ENCODE data around the gene RRBP1. TPM values are rescaled to one million over a fixed set of nuclear protein-coding genes. Genes with fewer than 3 reads are reported as not detected.

RRBP1 gene
- polyA plus RNA-seq, 1 donor = 175 TPM

DNA sequence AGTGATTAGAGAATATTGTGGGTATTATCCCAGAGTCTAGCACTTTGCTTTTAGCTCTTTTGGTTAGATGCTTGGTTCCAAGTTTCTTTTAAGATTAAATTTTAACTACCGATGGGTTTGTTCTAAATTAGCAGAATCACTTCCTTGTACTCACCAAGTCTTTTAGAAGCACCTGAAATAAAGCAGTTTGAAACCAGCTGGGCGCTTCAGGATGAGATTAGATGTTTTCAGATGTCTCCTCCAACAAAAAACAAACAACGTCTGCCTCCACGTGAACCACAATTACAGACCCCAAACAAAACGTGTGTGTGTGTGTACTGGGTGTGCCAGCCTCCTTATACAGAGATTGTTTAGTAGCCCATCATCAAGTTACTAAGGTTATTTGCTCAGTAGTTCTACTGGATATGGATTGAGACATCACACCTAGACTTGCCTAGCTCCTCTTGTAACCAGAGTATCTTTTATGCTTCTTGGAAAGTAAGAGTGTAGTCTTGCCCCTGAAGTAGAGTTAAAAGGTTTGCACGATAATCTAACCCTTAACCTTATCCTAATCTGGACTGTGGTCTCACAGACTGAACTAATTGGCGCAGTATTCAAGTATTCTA, 109.9 kb downstream of the RRBP1 start:
- H3K27me3 ChIP-seq (ENCODE audit: control insufficient read depth, insufficient read depth, low read length) = no peaks in the 10 kb centered on the region
- peaks cover 3% of the 10 kb centered on the region for H3K36me3 ChIP-seq (ENCODE audit: control insufficient read depth, insufficient read depth, low read length)
- H3K4me3 ChIP-seq (ENCODE audit: low read length) = no peak overlapping the region
- H3K27ac ChIP-seq (ENCODE audit: low read length) = peak overlapping the region; percentile 96
- peaks cover 15% of the 10 kb centered on the region for H3K4me1 ChIP-seq (ENCODE audit: control insufficient read depth, insufficient read depth, low read length)
- DNase-seq = peak in 1 of 2 donors; percentile 28
- 40% methylated on average over 1 of the region's 7 CpGs for WGBS (ENCODE audit: insufficient coverage, low lambda C conversion rate)
- no peaks in the 10 kb centered on the region for H3K9me3 ChIP-seq (ENCODE audit: control insufficient read depth, low read depth, low read length)

DNA sequence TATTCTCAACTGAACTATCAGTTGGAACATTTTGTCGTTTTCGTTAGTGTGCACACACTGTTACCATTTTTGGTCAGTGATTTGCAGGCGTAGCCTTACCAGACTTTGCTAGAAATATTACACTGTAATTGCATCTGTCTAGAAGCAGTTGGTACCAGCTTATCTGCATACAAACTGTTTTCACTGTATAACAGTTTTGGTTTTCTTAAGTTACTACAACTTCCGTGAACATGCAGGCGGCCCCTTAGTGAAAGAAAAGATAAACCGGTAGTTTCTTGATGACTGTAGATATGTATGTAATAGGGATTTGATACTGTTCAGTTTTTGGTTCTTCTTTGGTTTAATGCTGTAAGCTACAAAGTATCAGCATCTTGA, 110.9 kb downstream of the RRBP1 start:
- Histone ChIP-seq H3K27me3 (ENCODE audit: control insufficient read depth, insufficient read depth, low read length) (no peaks in the 10 kb centered on the region), H3K4me1 (ENCODE audit: control insufficient read depth, insufficient read depth, low read length) (peaks cover 15% of the 10 kb centered on the region), H3K36me3 (ENCODE audit: control insufficient read depth, insufficient read depth, low read length) (peaks cover 3% of the 10 kb centered on the region), H3K27ac (ENCODE audit: low read length) (peak overlapping the region; percentile 96), H3K4me3 (ENCODE audit: low read length) (peak overlapping the region; percentile 78), H3K9me3 (ENCODE audit: control insufficient read depth, low read depth, low read length) (no peaks in the 10 kb centered on the region)
- 0% methylated on average over 1 of the region's 6 CpGs for WGBS (ENCODE audit: insufficient coverage, low lambda C conversion rate)
- peak in 1 of 2 donors; percentile 27 for DNase-seq

DNA sequence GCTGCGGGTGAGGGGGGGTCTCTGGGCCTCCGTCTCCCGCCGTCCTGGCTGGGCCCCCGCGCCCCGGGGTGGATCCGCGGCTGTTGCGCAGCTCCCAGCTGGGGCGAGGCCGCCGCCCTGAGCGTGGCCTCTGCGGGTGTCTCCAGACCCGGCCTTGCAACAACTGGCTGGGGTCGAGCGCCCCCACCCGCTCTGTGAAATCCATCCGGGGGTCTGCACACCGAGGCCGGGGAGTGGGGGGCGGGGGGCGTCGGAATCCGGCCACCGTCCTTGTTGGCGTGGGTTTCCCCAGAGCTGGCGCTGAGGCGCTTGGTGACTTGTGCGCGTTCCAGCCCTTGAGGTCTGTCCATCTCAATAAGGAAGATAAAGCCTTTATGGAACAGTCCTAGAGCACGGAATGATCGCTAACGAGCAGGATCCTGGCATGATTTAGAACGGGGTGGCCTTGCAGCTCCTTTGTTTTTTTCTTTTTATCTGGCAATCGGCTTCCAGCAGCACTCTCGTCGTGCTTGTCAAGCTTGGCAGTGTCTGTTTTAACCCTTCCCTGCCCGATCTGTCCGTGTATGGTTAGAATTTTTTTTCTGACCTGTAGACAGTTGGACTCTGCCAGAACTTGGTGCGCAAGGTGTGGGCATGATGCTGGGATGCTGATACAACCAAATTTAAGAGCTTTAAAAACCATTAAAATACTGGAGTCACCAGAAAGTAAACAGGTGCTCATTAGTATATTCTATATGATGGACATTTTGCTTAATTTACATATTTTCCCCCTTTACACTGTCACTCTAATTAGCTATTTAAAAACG, 111.5 kb downstream of the RRBP1 start:
- 20% methylated on average over 1 of the region's 43 CpGs for WGBS (ENCODE audit: insufficient coverage, low lambda C conversion rate)
- peak overlapping the region; percentile 96 for H3K27ac ChIP-seq (ENCODE audit: low read length)
- no peaks in the 10 kb centered on the region for H3K9me3 ChIP-seq (ENCODE audit: control insufficient read depth, low read depth, low read length)
- H3K27me3 ChIP-seq (ENCODE audit: control insufficient read depth, insufficient read depth, low read length) = no peaks in the 10 kb centered on the region
- peak; percentile 60 to 78 for DNase-seq
- H3K36me3 ChIP-seq (ENCODE audit: control insufficient read depth, insufficient read depth, low read length) = peaks cover 3% of the 10 kb centered on the region
- H3K4me3 ChIP-seq (ENCODE audit: low read length) = peak overlapping the region; percentile 78
- peaks cover 15% of the 10 kb centered on the region for H3K4me1 ChIP-seq (ENCODE audit: control insufficient read depth, insufficient read depth, low read length)

DNA sequence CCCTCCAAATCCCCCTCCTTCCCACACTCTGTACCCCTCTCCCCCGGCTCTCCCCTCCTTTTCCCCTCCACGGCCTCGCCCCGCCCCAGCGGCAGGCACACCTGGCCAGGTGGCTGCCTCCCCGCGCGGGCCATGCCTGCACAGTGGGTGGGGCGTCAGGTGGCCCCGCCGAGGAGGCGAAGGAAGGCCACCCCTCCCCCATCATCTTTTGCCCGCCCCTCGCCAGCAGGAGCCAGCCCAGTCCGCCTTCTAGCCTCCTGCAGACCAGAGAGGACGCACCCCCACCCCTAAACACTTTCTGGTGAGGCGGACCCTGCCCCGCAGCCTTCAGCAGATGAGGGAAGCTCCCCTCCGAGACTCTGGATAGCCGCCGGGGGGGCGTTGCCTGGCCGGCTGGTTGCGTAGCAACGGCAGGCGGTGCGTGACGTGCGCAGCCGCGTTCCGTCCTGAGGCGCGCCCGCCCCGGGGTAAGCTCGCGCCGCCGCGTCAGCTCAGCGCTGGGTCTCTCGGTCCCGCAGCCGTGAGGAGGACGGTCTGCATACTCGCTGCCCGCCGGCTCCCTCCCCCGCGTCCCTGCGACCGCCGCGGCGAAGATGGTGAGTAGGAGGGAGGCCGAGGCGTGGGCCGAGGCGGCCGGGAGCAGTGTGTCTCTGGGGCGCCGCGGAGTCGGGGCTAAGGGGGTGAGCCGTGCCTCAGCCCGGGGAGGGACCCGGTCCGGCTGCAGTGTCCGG, 112.3 kb downstream of the RRBP1 start, which contains the start of gene DSTN:
TSS of gene DSTN (plus strand) at position 460 of the 731 bp plus-strand sequence. CDS start at position 594, 134 bp downstream.
- DNase-seq = peak; percentile 93 to 96
- peak within 1 kb of the TSS; percentile 96 for H3K27ac ChIP-seq (ENCODE audit: low read length)
- H3K27me3 ChIP-seq (ENCODE audit: control insufficient read depth, insufficient read depth, low read length) = no peaks in the 10 kb centered on the region
- H3K36me3 ChIP-seq (ENCODE audit: control insufficient read depth, insufficient read depth, low read length) = peaks cover 3% of the 10 kb centered on the region
- no CpG with 5 or more reads among the region's 70 CpGs for WGBS (ENCODE audit: insufficient coverage, low lambda C conversion rate)
- H3K4me1 ChIP-seq (ENCODE audit: control insufficient read depth, insufficient read depth, low read length) = peaks cover 15% of the 10 kb centered on the region
- H3K9me3 ChIP-seq (ENCODE audit: control insufficient read depth, low read depth, low read length) = no peaks in the 10 kb centered on the region
- H3K4me3 ChIP-seq (ENCODE audit: low read length) = peak within 1 kb of the TSS; percentile 78

DNA sequence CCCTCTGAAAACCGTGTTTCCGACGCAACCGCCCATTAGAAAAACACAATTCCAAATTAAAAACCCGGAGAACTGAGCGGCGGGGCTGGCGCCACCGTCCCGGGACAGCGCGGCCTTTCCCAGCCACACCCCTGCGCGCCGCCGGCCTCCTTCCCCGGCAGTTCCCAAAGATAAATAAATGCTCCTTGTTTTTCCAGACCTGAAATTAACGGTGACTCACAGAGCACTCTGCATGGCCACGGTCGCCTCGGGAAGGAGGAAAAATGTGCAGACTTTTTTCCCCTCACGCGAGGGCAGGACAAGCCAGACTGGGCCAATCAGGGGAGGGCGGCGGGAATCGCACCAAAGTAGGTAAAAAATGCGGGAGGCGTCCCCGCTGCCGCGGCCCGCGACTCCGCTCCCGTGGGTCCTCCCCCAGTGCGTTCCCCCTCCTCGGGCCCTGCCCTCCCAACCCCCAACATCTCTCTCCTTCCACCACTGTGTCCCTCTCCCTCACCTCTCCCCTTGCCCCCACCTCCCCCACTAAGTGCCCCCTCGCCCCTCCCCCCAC, 113.0 kb downstream of the RRBP1 start:
- peak overlapping the region; percentile 96 for H3K27ac ChIP-seq (ENCODE audit: low read length)
- peak; percentile 79 to 88 for DNase-seq
- peaks cover 15% of the 10 kb centered on the region for H3K4me1 ChIP-seq (ENCODE audit: control insufficient read depth, insufficient read depth, low read length)
- no peaks in the 10 kb centered on the region for H3K27me3 ChIP-seq (ENCODE audit: control insufficient read depth, insufficient read depth, low read length)
- peaks cover 3% of the 10 kb centered on the region for H3K36me3 ChIP-seq (ENCODE audit: control insufficient read depth, insufficient read depth, low read length)
- peak overlapping the region; percentile 78 for H3K4me3 ChIP-seq (ENCODE audit: low read length)
- no CpG with 5 or more reads among the region's 38 CpGs for WGBS (ENCODE audit: insufficient coverage, low lambda C conversion rate)
- no peaks in the 10 kb centered on the region for H3K9me3 ChIP-seq (ENCODE audit: control insufficient read depth, low read depth, low read length)

DNA sequence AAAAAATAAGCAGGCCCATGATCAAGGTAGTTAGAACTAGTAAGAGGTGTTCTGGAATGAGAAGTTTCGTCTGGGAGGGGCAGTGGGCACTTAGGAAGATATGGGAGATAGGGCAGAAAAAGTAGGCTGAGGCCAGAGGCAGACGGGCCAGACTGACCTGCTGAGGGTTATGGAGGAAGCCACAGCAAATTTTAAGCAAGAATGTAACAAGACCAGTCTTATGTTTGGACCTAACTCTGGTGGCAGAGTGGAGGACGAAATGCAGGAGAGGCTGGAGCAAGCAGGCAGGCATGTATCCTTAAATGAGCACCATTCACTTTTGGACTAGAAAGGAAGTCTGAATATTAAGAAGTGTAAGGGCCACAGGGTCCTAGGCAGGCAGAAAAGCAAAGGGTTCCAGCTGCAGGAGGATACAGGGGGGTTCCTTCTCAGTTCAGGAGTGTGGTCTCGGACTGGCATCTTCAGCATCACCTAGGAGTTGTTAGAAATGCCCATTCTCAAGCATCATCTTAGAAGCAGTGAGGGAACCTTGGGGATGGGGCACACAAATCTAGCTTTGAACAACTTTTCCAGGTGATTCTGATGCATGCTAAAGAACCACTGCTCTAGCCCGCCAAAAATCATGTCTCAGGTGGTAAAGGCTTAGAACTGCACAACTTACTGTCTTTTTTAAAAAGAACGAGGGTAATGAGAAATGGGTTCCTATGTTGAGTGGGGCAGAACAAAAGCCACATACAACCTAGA, 113.8 kb downstream of the RRBP1 start:
- no peaks in the 10 kb centered on the region for H3K9me3 ChIP-seq (ENCODE audit: control insufficient read depth, low read depth, low read length)
- 78% methylated on average over 3 of the region's 6 CpGs for WGBS (ENCODE audit: insufficient coverage, low lambda C conversion rate)
- H3K36me3 ChIP-seq (ENCODE audit: control insufficient read depth, insufficient read depth, low read length) = no peaks in the 10 kb centered on the region
- peaks cover 15% of the 10 kb centered on the region for H3K4me1 ChIP-seq (ENCODE audit: control insufficient read depth, insufficient read depth, low read length)
- DNase-seq = no peak
- peak overlapping the region; percentile 78 for H3K4me3 ChIP-seq (ENCODE audit: low read length)
- peak overlapping the region; percentile 96 for H3K27ac ChIP-seq (ENCODE audit: low read length)
- no peaks in the 10 kb centered on the region for H3K27me3 ChIP-seq (ENCODE audit: control insufficient read depth, insufficient read depth, low read length)

DNA sequence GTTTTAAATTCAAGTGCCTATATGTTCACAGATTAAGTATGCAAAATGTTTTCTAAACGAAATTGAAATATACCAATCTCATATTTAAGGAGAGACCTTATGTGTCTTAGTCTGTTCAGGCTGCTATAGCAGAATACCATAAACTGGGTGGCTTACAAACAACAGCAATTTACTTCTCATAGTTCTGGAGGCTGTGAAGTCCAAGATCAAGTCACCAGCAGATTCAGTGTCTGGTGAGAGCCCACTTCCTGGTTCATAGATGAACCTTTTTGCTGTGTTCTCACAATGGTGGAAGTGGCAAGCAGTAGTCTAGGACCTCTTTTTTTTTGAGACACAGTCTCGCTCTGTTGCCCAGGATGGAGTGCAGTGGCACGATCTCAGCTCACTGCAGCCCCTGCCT, 115.7 kb downstream of the RRBP1 start:
- peaks cover 6% of the 10 kb centered on the region for H3K4me1 ChIP-seq (ENCODE audit: control insufficient read depth, insufficient read depth, low read length)
- H3K27ac ChIP-seq (ENCODE audit: low read length) = no peak overlapping the region
- no CpG with 5 or more reads among the region's 3 CpGs for WGBS (ENCODE audit: insufficient coverage, low lambda C conversion rate)
- no peaks in the 10 kb centered on the region for H3K27me3 ChIP-seq (ENCODE audit: control insufficient read depth, insufficient read depth, low read length)
- H3K9me3 ChIP-seq (ENCODE audit: control insufficient read depth, low read depth, low read length) = no peaks in the 10 kb centered on the region
- no peaks in the 10 kb centered on the region for H3K36me3 ChIP-seq (ENCODE audit: control insufficient read depth, insufficient read depth, low read length)
- DNase-seq = no peak
- H3K4me3 ChIP-seq (ENCODE audit: low read length) = no peak overlapping the region

DNA sequence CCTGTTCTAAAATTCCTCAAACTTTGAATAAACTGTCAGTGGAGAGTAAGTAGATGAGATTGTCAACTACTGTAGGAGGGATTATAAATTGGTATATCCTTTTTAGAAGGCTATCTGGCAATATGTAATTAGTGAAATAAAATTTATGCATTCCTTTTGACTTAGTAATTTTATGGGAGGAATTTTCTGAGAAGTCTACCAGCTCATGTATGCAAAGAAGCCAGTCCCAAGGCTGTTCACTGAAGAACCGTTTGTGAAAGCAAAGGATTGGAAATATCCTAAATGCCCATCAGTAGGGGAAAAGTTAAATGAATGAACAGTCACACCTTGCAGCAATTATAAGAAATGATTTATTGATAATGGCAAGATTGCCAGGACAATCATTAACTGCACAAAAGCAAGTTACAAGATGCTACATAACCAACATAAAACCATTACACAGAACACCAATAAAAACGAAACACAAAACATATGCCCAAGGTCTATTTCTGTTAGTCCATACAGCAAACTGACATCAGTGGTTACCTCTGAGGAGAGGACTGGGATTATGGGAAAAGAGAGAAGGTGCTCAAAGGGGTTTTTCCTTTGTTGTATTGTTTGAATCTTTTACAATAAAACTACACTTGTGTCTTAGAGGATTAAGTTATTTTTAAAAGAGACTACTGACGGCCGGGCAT, 116.7 kb downstream of the RRBP1 start:
- H3K36me3 ChIP-seq (ENCODE audit: control insufficient read depth, insufficient read depth, low read length) = no peaks in the 10 kb centered on the region
- DNase-seq = no peak
- H3K27ac ChIP-seq (ENCODE audit: low read length) = no peak overlapping the region
- no CpG with 5 or more reads among the region's 4 CpGs for WGBS (ENCODE audit: insufficient coverage, low lambda C conversion rate)
- H3K4me3 ChIP-seq (ENCODE audit: low read length) = no peak overlapping the region
- H3K4me1 ChIP-seq (ENCODE audit: control insufficient read depth, insufficient read depth, low read length) = peaks cover 6% of the 10 kb centered on the region
- H3K27me3 ChIP-seq (ENCODE audit: control insufficient read depth, insufficient read depth, low read length) = no peaks in the 10 kb centered on the region
- no peaks in the 10 kb centered on the region for H3K9me3 ChIP-seq (ENCODE audit: control insufficient read depth, low read depth, low read length)

Measured in large intestine (tissue), 3 donors.